NCI-H69 (cell line): ENCODE data around the gene TBATA.
A peak's percentile ranks its signal among the peaks of the same experiment; 100 is the strongest.
"Not testable (repeated sequence)": the region's sequence is repeated elsewhere in the genome, so short reads cannot be mapped to it uniquely, and the experiment has no call there.

Source experiments
- DNase-seq: peaks from one replicate; lab custom pipeline; 2025; lab: John Stamatoyannopoulos, UW

TBATA gene

GRCh38 chr10:70778267-70778924 is 6.8 kb downstream of the TBATA start:
- DNase-seq: no peak

DNA sequence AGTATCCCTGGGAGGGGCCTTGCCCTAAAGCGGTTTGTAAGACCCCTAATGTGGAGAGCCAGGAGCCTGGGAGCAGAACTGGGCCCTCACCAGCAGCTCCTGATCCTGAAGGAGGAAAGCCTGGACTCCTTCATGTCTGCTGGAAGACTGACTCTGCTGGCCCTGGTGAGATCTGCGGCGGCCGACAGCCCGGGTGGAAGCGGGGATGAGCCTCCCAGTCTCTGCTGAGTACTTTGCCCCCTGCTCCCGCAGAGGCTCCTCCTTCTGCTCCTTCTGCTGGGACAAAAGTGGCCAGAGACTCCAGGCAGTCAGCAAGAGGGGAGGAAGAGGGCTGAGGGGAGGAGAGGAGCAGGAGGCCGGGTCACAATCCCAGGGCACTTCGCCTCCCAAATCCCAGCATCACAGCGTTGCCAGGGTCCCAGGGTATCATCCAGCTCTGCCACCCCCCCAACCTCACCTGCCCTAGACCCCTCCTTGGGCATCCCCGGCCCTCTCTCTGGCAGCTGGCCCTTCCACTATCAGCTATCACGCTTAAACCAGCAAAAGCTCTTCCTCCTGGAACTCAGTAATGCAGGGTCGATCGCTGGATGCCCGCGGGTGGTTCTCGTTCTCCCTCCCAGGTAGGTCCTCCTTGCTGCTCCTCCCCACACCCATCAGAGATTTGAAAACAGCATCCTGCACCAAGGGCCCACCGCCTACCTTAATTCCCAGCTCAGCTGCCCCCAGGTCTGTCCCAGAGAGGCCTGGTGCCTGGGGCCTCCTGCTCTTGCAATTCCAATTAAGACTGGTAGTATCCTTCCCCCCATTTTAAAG is 7.9 kb downstream of the TBATA start:
- DNase-seq: no peak

GRCh38 chr10:70776455-70777005 is 8.6 kb downstream of the TBATA start:
- no peak for DNase-seq

GRCh38 chr10:70775679-70776454 is 9.3 kb downstream of the TBATA start:
- no peak for DNase-seq

DNA sequence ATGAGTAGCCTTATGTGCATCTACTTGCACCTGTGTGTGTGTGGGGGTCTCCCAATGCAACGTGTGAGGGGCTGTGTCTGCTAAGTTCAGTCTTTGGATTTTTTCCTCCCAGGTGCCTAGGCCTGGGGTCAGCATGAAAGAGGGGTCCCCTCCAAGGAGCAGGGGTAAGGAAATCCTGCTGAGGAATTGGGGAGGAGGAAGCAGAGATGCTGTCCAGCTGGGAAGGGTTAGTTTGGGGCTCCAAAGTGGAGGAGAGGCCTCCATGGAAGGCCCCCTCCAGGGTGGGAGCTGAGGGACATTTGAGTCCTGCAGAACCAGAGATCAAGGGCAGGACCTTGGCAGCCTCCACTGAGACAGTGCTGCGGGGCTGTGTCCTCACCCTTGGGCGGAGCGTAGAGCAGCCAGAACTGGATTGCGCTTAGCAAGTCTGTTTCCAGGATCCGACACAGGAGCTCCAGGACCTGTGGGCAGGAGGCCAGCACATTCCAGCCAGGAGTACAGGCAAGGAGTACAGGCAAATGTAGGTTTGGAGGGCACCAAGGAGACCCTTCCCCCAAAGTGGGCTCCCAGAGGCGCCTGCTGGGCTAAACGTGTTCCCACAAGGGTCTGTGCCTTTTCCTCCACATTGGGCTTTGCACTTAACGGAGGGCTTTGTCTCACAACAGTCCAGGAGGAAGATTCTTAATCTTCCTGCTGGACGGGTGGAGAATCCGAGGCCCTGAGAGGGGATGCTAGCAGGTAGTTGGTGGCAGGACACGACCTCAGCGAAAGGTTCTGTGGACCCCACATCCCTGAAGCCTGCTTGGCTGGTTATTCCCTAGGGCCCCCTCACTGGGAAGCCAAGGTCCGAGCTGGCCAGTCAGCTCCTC is 10.1 kb downstream of the TBATA start:
- no peak for DNase-seq

DNA sequence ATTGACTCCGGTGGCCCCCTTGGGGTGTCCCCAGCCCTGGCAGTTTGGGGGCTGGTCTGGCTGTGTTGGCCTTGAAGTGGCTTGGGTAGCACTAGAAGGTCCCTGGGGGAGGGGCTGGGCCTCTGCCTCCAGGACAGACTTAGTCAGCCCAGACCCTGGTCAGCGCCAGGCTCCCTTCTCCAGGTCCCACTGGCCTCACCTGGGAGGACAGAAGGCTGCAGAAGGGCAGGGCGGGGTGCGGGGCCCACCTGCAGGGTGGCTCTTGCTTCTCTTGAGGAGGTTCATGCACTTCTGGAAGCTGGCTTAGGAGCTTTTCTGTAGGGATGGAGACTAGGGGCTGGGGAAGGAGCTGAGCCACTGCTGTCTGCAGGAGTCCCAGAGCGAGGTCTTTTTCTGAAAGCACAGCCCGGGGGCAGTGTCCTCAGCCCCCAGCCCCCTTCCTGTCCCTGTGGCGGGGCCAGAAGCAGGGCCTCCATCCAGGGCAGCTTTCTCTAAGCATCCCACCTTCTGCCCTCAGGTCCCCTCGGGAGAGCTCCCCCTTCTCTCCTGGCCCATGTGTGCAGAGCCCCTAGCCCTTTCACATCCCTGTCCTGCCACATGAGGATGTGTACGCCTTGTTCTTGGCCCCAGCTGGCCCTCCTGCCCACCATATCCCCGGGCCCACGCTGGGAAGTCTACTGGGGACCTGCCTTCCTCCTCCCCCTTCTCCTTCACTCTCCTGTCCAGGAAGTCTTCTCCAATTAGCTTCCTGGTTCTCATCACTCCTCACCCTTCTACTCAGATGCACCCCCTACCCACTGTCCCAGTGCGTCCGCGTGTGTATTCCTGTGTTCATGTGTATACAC is 11.0 kb downstream of the TBATA start:
- no peak for DNase-seq

- DNase-seq: no peak
These were observed 11.7 kb downstream of the TBATA start for GRCh38 chr10:70773461-70773860.

GRCh38 chr10:70772627-70773026 is 12.6 kb downstream of the TBATA start:
- DNase-seq: no peak

DNA sequence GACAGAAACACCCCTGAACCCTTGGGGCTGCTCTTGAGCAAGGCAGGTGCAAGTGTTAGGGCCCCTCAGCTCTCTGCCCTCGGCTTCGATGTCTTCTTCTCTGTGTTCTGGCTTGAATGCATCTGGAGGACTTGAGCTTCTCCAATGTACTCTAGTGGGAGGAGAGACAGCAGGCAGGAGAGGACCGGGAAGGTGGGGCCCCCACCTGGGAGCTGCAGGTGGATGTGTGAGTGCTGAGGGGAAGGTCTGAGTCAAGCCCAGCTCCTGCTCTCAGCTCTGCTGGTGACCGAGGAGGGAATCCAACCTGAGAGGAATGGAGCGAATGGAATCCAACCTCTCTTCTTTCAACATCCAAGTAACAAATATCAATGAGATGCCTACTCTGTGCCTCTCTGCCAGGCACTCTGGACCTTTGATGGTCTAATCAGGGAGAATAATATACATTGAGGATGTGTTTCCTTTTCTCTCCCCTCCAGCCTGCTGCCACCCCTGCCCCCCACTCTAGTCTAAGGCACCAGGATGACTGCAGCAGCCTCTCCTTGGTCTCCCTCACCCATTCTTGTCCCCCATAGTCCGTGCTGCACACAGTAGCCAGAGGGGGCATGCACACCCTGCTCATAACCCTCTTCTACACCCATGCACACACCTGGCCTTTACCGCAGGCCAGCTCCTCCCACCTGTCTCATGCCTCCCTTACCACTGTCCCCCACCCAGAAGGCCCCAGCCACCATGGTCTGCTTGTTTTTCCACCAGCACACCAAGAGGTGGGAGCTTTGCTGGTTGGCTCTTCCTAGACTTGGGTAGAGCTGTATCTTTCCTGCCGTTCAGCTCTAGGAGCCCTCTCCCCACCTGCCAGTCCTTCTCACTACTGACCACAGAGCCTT is 13.6 kb downstream of the TBATA start:
- DNase-seq: no peak

- not testable (repeated sequence) for DNase-seq
These were observed 14.7 kb downstream of the TBATA start for GRCh38 chr10:70770516-70770915.

DNA sequence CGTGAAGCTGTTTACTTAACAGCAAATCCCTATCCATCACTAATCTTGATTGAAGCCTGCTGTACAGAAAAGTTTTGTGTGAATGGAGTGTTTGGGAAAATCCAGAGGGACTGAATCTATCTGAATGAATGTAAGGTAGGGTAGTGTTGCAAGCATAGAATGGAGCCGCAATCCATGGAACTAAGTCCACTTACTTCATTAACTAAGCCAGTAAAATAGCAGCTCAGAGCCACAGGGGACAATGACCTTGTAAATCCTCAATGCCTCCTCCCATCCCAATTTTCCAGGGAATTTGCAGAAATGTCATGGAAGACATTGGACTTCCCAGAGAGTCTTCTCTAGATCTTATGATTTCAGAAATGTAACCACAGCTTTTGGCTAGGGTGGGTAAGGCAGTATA is 15.2 kb downstream of the TBATA start:
- no peak for DNase-seq

GRCh38 chr10:70769121-70769520 is 16.1 kb downstream of the TBATA start:
- no peak for DNase-seq

DNA sequence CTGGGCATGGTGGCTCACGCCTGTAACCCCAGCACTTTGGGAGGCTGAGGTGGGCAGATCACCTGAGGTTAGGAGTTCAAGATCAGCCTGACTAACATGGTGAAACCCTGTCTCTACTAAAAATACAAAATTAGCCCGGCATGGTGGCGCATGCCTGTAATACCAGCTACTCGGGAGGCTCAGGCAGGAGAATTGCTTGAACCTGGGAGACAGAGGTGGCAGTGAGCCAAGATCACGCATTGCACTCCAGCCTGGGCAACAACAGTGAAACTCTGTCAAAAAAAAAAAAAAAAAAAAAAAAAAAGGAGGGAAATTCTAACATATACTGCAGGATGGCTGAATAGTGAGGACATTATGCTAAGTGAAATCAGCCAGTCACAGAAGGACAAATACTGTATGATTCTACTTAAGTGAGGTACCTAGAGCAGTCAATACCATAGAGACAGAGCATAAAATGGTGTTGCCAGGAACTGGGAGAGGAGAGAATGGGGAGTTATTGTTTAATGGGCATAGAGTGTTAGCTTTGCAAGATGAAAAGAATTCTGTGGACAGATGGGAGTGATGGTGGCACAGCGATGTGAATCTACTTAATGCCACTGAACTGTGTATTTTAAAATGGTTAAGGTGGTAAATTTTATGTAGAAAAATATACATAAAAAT is 17.0 kb downstream of the TBATA start:
- peak; percentile 3 for DNase-seq

- DNase-seq: no peak
These were observed 19.2 kb downstream of the TBATA start for GRCh38 chr10:70765794-70766594.

DNA sequence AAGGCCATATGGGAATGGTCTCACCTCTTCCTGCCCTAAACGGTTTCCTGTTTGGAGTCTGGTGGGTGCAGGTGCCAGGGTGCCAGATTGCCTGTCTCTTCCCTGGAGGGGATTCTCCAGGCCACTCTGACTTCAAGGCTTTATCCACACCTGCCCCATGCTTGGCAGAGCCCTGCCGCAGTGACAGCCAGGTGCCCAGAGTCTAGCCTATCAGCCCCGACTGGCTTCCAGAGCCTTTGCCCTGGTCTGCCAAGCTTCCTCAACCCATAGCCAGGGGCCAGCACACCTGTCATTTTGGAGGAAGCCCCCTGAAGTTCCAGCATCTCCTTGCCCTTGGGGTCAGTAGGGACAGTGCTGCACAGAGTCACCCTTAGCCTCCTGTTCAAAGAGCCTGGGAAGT is 21.6 kb downstream of the TBATA start:
- peak; percentile 70 for DNase-seq

- no peak for DNase-seq
These were observed 22.6 kb downstream of the TBATA start for GRCh38 chr10:70762441-70763175.

DNA sequence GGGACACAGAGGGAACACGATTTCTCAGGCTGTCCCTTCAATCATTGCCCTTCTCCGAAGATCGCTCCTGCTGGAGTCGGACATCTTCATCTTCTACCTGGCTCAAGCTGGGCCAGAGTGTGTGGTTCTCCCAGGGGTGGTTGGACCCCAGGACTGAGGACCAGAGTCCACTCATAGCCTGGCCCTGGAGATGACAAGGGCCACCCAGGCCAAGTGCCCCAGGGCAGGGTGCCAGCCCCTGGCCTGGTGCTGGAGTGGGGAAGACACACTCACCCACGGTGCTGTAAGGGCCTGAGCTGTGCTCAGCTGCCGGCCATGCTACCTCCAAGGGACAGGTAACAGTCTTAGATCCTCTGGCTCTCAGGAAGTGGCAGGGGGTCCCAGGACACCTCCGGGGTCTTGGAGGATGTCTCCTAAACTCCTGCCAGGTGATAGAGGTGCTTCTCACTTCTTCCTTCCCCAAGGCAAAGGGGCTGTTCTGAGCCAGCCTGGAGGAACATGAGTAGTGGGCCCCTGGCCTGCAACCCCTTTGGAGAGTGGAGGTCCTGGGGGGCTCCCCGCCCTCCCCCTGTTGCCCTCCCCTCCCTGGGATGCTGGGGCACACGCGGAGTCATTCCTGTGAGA is 23.3 kb downstream of the TBATA start:
- no peak for DNase-seq
